Muscle layer of duodenum (tissue), 2 donors: ENCODE measurements around the gene NOC2L.

Experiments used
- H3K27ac ChIP-seq: one replicate; pipeline ENCODE4 v1.7.0; 2013; ENCODE audit warnings: mild to moderate bottlenecking, low read length
- H3K27me3 ChIP-seq: one replicate; pipeline ENCODE4 v1.7.0; 2013; ENCODE audit warnings: low read depth, mild to moderate bottlenecking, control low read depth, low read length
- H3K36me3 ChIP-seq, 2 donors: one replicate each; pipeline ENCODE4 v1.7.0; 2013; ENCODE audit warnings: low read length in 2 of 2, control low read depth in 1 of 2, mild to moderate bottlenecking in 1 of 2; ENCODE audit not compliant: insufficient read depth in 2 of 2, control insufficient read depth in 1 of 2
- H3K4me1 ChIP-seq, 2 donors: one replicate each; pipeline ENCODE4 v1.7.0; 2013; ENCODE audit warnings: low read length in 2 of 2, mild to moderate bottlenecking in 2 of 2, control low read depth in 1 of 2, moderate library complexity in 1 of 2; ENCODE audit not compliant: insufficient read depth in 2 of 2, control insufficient read depth in 1 of 2
- H3K4me3 ChIP-seq, 2 donors: one replicate each; pipeline ENCODE4 v1.7.0; 2013; ENCODE audit warnings: low read length in 2 of 2, low read depth in 1 of 2, mild to moderate bottlenecking in 1 of 2
- H3K9me3 ChIP-seq, 2 donors: one replicate each; pipeline ENCODE4 v1.7.0; 2013; ENCODE audit warnings: low read length in 2 of 2, control low read depth in 1 of 2, mild to moderate bottlenecking in 1 of 2; ENCODE audit not compliant: control insufficient read depth in 1 of 2
- donor health status: healthy.

The NOC2L gene

DNA sequence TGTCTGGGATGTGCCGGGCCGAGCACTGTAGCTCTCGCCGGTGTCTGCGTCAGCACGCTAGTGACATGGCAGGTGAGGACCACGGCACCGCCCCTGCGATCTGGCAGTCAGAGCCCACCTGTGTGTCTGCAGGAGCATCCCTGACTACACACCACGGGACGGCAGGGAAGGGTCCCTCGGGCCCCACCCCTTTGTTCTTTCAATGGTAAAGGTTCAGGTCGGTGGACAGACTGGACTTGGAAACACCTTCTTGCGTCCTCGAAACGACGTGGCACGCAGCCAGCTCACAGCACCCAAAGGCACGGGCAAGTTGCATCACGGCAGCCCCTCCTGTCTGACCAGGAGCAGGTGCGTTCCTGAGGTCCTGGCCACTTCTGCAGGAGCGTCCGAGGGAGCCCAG, 39.0 kb downstream of the NOC2L start:
- Histone ChIP-seq H3K36me3 (no peaks in the 10 kb centered on the region), H3K27ac (no peak overlapping the region), H3K4me3 (no peak overlapping the region), H3K9me3 (no peaks in the 10 kb centered on the region), H3K4me1 (peaks cover 4 to 39% of the 10 kb centered on the region in 2 donors), H3K27me3 (peaks cover 53% of the 10 kb centered on the region)

DNA sequence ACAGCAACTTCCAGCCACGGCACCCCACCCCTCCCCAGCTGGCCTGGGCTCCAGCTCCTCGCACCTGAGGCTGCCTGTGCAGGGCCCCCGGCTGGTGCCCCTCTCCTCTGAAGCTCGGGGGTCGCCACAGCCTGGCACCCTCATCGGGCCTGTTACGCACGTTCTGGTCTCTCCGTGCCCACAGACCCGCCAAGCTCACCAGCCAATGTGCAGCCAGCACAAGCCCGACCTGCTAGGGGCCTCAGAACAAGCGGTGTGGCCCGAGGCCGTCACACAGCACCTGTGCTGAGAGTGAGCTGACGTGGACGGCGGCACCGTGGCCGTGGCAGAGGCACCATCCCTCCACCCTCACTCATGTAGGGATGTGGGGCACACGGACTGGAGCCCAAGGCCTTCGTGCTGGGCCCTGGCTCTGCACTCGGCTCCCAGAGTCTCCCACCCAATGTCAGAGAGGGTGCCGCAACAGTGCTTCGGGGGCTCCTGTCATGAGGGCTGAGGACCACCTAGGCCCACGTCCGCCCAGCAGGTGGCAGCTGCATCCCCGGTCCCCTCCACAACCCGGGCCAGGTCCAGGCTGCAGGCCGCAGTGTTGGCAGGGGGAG, 39.7 kb downstream of the NOC2L start:
- Histone ChIP-seq H3K4me1 (peaks cover 4 to 34% of the 10 kb centered on the region in 2 donors), H3K9me3 (no peaks in the 10 kb centered on the region), H3K36me3 (no peaks in the 10 kb centered on the region), H3K27ac (no peak overlapping the region), H3K27me3 (peaks cover 53% of the 10 kb centered on the region), H3K4me3 (no peak overlapping the region)

DNA sequence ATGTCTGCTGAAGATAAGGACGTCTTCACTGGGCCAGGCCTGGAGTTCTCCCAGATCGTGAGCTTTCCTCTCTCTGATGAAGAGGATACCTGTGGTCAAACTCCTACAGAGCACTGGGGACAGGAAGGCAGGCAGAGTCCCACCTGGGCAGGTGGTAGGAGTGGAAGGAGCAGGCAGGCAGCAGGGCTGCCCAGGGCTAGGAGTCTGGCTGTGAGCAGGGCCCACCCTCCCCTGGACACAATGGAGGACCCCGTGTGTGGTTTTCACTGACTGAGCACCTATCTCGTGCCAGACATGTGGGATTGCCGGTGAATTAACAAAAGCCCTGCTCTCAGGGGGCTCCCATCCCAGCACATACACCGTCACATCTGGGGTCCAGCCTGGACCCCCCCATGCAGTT, 40.2 kb downstream of the NOC2L start:
- H3K36me3 ChIP-seq: no peaks in the 10 kb centered on the region
- no peak overlapping the region for H3K27ac ChIP-seq
- H3K27me3 ChIP-seq: peaks cover 53% of the 10 kb centered on the region
- peaks cover 4 to 34% of the 10 kb centered on the region in 2 donors for H3K4me1 ChIP-seq
- no peaks in the 10 kb centered on the region for H3K9me3 ChIP-seq
- no peak overlapping the region for H3K4me3 ChIP-seq

DNA sequence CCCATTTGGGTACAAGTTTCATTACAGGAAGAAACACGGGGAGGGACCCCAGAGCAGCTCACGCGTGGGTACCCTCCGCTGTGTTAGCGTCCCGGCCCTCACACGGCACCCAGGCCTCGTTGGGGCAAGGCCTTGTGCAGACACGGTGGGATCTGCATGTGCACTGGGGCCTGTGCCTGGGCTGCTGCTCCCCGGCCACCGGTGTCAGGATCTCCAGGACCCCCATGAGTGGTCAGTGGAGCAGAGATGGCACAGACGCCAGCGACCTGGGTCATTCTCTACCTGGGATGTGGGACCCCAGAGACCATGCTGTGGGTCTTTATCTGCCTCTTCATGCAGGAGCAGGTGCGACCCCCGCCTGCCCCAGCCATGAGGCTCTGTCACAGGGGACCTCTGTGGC, 40.7 kb downstream of the NOC2L start:
- Histone ChIP-seq H3K9me3 (no peaks in the 10 kb centered on the region), H3K36me3 (no peaks in the 10 kb centered on the region), H3K4me3 (no peak overlapping the region), H3K27me3 (peaks cover 53% of the 10 kb centered on the region), H3K27ac (no peak overlapping the region), H3K4me1 (peaks cover 4 to 30% of the 10 kb centered on the region in 2 donors)

DNA sequence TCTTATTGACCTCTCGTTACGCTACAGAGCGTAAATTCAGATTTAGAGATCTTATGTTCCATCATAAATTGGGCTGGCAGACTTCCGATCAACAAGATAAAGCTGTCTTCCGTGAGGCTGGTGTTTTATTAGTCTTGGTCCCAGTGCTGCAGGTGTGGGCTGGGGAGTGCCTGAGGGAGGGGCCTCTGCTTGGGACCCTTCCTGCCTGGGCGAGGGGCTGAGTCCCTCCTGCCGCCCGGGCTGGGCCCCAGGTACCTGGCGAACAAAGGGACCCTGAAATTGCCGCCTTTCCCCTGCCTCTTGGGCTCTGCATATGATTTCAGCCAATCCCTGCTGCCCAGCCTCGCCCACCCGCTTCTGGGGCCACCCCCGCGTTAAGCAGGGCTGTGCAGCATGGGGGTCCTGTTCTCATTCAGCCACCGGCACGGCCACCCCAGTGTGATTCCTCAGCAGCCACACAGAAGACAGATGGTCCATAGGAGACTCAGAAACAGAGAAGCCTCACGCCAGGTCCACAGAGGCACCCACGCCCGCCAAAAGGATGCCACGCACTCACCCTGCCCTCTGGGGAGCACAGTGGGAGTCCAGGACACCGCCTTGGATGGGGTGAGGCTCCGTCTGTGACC, 41.5 kb downstream of the NOC2L start:
- Histone ChIP-seq H3K4me1 (peaks cover 0 to 22% of the 10 kb centered on the region in 2 donors), H3K27me3 (peaks cover 45% of the 10 kb centered on the region), H3K27ac (no peak overlapping the region), H3K36me3 (no peaks in the 10 kb centered on the region), H3K9me3 (no peaks in the 10 kb centered on the region), H3K4me3 (no peak overlapping the region)

DNA sequence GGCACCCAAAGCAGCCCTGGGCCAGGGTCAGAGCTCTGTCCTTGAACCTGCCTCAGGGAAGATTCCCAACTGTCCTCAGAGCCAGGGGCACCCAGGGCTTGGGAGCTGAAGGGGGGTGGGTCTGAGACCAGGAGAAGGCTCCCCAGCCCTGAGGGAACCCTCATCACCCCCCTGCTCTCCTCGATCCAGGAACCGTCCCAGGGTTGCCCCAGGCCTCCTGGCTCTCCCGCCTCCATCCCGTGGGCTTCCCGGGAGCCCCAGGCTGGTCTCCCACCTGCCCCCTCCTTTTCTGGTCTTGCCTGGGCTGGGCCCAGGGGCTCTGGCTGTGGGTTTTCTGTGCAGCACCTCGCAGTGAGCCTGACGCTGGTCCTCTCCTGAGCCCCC, 42.0 kb downstream of the NOC2L start:
- H3K27me3 ChIP-seq: peaks cover 43% of the 10 kb centered on the region
- no peaks in the 10 kb centered on the region for H3K36me3 ChIP-seq
- no peaks in the 10 kb centered on the region for H3K9me3 ChIP-seq
- peaks cover 0 to 20% of the 10 kb centered on the region in 2 donors for H3K4me1 ChIP-seq
- H3K4me3 ChIP-seq: no peak overlapping the region
- H3K27ac ChIP-seq: no peak overlapping the region

DNA sequence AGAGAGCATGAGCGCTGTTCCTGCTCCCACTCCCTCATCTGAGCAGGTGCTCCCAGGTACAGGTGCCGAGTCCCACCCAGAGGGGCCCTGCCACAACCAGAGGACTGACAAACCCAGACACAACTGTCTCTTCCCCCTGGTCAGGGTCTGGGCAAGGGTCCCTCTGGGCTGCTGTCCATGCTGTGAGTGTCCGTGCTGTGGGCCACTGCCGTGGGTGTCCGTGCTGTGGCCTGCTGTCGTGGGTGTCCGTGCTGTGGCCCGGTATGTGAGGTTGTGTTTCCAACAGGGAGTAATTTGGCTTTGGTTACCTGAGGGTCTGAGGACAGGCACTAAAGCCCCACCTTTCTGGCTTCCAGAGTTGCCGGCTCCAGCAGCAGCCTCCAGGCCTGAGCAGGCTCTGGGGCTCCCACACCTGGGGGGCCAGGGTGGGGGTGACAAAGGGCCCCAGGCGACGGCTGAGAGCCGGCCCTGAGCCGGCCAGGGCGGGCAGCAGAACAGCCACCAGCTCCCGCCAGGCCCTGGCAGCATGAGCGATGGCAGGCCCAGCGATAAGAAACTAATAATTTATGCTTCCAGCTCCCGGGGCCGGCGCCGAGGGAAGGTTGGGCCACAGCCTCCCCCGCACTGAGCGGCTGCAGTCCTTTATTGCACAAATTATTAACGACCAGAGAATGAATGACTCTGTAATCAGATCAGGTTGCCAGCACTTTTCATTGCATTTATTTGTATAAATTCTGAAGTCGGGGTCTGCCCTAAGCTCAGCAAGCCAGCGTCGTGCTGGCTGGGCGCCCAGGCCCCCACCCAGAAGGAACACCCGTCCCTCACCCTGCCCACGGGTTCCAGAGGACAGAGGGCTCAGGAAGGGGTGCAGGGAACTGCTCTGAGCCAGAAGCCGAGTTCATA, 42.6 kb downstream of the NOC2L start:
- H3K9me3 ChIP-seq: no peaks in the 10 kb centered on the region
- H3K27me3 ChIP-seq: peaks cover 44% of the 10 kb centered on the region
- H3K36me3 ChIP-seq: no peaks in the 10 kb centered on the region
- H3K4me1 ChIP-seq: peaks cover 0 to 19% of the 10 kb centered on the region in 2 donors
- H3K27ac ChIP-seq: no peak overlapping the region
- no peak overlapping the region for H3K4me3 ChIP-seq

DNA sequence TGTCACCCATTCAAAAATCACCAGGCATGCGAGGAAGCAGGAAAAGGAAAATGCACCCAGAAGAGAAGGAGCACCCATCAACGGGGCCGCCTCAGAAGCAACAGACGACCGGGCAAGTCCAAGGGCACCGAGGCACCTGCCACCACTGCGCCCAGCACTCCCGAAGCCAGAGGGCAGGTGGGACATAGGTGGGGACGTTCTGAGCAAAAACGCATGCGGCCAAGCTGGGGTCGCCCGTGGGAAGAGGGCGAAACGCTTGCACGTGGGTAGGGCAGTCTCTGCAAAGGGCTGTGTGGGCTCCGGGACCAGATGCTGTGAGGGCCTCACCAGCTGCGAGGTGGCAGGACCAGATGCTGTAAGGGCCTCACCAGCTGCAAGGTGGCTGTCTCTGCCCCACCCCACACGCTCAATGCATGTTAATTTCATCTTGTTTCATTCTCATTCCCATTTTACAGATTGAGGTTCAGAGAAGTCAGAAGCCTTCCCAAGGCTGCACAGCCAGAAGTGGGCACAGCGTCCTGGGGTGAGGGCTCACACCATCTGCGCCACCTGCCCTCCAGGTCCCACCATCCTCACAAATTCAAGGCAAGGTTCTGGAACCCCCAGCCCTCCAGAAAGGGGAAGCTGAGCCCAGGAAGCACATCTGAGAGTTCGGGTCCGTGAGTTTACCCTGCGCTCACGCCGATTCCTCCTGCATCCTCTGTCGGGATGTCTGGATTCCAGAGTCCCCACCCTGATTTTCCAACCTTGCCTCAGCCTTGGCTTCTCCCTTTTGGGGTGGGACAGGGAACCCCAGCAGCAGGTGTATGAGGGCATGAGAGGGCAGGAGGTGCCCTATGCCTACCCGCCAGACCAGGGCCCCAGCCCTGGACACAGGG, 43.5 kb downstream of the NOC2L start:
- peaks cover 38% of the 10 kb centered on the region for H3K27me3 ChIP-seq
- peaks cover 0 to 11% of the 10 kb centered on the region in 2 donors for H3K4me1 ChIP-seq
- H3K27ac ChIP-seq: no peak overlapping the region
- no peaks in the 10 kb centered on the region for H3K9me3 ChIP-seq
- no peak overlapping the region for H3K4me3 ChIP-seq
- no peaks in the 10 kb centered on the region for H3K36me3 ChIP-seq

DNA sequence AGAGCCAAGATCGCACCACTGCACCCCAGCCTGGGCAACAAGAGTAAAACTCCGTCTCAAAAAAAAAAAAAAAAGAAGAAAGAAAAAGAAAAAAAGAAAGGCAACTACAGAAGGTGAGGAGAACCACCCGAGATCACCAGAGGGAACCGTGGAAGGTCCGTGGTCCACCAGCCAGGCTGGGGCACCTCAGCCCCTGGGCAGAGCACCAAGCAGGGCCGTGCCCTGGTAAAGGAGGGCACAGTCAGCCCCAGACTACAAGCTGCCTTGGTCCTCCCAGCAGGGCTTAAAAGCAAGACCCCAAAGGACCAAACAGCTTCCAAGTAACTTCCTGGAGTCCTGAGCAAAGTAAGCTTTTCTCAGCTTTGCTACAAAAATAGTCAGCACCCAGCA, 44.2 kb downstream of the NOC2L start:
- Histone ChIP-seq H3K27me3 (peaks cover 32% of the 10 kb centered on the region), H3K4me1 (peaks cover 0 to 5% of the 10 kb centered on the region in 2 donors), H3K9me3 (no peaks in the 10 kb centered on the region), H3K36me3 (no peaks in the 10 kb centered on the region), H3K4me3 (no peak overlapping the region), H3K27ac (no peak overlapping the region)

DNA sequence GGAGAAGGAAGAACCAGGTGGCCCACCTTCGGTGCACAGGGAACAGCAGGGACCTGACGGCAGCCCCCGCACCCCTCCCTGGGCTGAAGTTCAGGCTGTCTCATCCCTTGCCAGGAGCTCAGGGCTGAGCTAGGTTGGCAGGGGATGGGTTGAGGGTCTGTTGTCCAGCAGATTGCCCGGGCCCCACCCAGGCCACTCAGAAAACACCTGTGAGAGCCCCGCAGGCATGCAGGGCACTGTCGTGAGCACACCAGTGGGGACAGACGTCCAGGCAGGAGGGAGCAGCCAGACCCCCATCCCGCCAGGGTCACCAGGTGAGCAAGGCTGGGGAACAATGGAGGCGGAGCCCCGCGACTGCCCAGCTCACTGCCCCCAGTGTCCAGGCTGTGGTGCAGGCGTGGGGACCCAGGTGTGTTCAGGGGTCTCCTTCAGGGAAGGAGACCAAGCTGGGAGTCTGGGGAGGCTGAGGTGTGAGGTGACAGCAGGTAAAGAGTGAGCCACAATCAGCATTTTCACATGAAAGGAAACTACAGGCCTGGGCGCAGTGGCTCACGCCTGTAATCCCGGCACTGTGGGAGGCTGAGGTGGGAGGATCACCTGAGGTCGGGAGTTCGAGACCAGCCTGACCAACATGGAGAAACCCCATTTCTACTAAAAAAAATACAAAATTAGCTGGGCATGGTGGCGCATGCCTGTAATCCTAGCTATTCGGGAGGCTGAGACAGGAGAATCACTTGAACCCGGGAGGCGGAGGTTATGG, 44.7 kb downstream of the NOC2L start:
- H3K27me3 ChIP-seq: peaks cover 28% of the 10 kb centered on the region
- no peaks in the 10 kb centered on the region for H3K9me3 ChIP-seq

More for the DNA sequence above, 44.7 kb downstream of the NOC2L start:
- Histone ChIP-seq H3K4me3 (no peak overlapping the region), H3K36me3 (no peaks in the 10 kb centered on the region), H3K27ac (no peak overlapping the region), H3K4me1 (peaks cover 0 to 5% of the 10 kb centered on the region in 2 donors)
